Measurements from ENCODE around the gene CDC25C.

- TF ChIP-seq CTCF (conservative IDR thresholded peaks at IDR 0.05; ENCODE audit: low read length) (no peak), EZH2phosphoT487 (IDR thresholded peaks at IDR 0.05; ENCODE audit: borderline replicate concordance) (no peak)
Observed at GRCh38 chr5:138351056-138351455, 19.5 kb upstream of the CDC25C start.
